Keratinocyte (primary cell): ENCODE data around the gene SRSF4. TPM values are rescaled to one million over a fixed set of nuclear protein-coding genes. Genes with fewer than 3 reads are reported as not detected.

Experiments used
- DNase-seq: peaks from one replicate; pipeline ENCODE4 v3.0.0-alpha.2; 2011; ENCODE audit warnings: low read depth, missing footprints, low spot score
- FAIRE-seq: peaks from 2 replicates; lab custom pipeline; 2011; peaks lifted over from hg19 to GRCh38; lab: Jason Lieb, UNC
- H2AFZ ChIP-seq: 2 replicates; pipeline ENCODE4 v1.6.0; 2012; ENCODE audit warnings: low read length, control low read depth, inconsistent platforms; ENCODE audit not compliant: control insufficient read depth
- H3K27ac ChIP-seq: 2 replicates; pipeline ENCODE4 v1.5.1; 2011; ENCODE audit warnings: low read length; ENCODE audit not compliant: control insufficient read depth, insufficient read depth
- H3K27me3 ChIP-seq: 3 replicates; pipeline ENCODE4 v1.6.0; 2011; ENCODE audit warnings: low read length; ENCODE audit not compliant: control insufficient read depth, insufficient read depth; ENCODE audit errors: extremely low read depth
- H3K36me3 ChIP-seq, 2 experiments: 2 replicates in 1 of 2; 3 replicates in 1 of 2; pipeline ENCODE4 v1.5.1; 2011; ENCODE audit warnings: low read length in 2 of 2, mild to moderate bottlenecking in 1 of 2; ENCODE audit not compliant: control insufficient read depth in 2 of 2, insufficient read depth in 2 of 2; ENCODE audit errors: extremely low read depth in 1 of 2
- H3K4me1 ChIP-seq: 3 replicates; pipeline ENCODE4 v1.5.1; 2011; ENCODE audit warnings: low read length; ENCODE audit not compliant: control insufficient read depth, insufficient read depth; ENCODE audit errors: extremely low read depth
- H3K4me2 ChIP-seq: 3 replicates; pipeline ENCODE4 v1.6.0; 2011; ENCODE audit warnings: low read depth, low read length; ENCODE audit not compliant: control insufficient read depth, insufficient read depth; ENCODE audit errors: extremely low read depth
- H3K4me3 ChIP-seq, 3 experiments: fragments of 200-600 bp in 1 of 3; sonication (generic) in 1 of 3; 2 replicates in 2 of 3; 3 replicates in 1 of 3; pipeline ENCODE4 v1.5.1; 2011 to 2016; ENCODE audit warnings: low read length in 3 of 3, mild to moderate bottlenecking in 3 of 3, control low read depth in 2 of 3, inconsistent platforms in 1 of 3, low read depth in 1 of 3, mixed read lengths in 1 of 3, mixed run types in 1 of 3, moderate library complexity in 1 of 3; ENCODE audit not compliant: control insufficient read depth in 2 of 3, insufficient read depth in 2 of 3; ENCODE audit errors: extremely low read depth in 1 of 3
- H3K79me2 ChIP-seq: 2 replicates; pipeline ENCODE4 v1.6.0; 2012; ENCODE audit warnings: low read length; ENCODE audit not compliant: control insufficient read depth, insufficient read depth
- H3K9ac ChIP-seq: 3 replicates; pipeline ENCODE4 v1.6.0; 2011; ENCODE audit warnings: low read length; ENCODE audit not compliant: control insufficient read depth, insufficient read depth; ENCODE audit errors: extremely low read depth
- H3K9me1 ChIP-seq: 3 replicates; pipeline ENCODE4 v1.6.0; 2011; ENCODE audit warnings: low read length; ENCODE audit not compliant: control insufficient read depth, insufficient read depth; ENCODE audit errors: extremely low read depth
- H3K9me3 ChIP-seq: 2 replicates; pipeline ENCODE4 v1.5.1; 2012; ENCODE audit warnings: low read depth, low read length; ENCODE audit not compliant: control insufficient read depth
- H4K20me1 ChIP-seq: 3 replicates; pipeline ENCODE4 v1.6.0; 2011; ENCODE audit warnings: low read length; ENCODE audit not compliant: control insufficient read depth, insufficient read depth; ENCODE audit errors: extremely low read depth
- EZH2 ChIP-seq: IDR thresholded peaks from one replicate; pipeline ENCODE4 v1.6.1; 2012; ENCODE audit warnings: inconsistent platforms, mild to moderate bottlenecking, low read length, moderate library complexity
- dilution Hi-C: fragments of 300-500 bp; cut with MboI; formaldehyde crosslinking; loops from one replicate; pipeline ENCODE4 v1.7.0; 2020; ENCODE audit warnings: low sequenced_read_pairs; ENCODE audit not compliant: extremely low pct_ligation_motif_present
- polyA plus RNA-seq, 5 experiments: library from polyadenylated mRNA; depleted of rRNA in 3 of 5; stranded (reverse) in 3 of 5; stranded (forward) in 1 of 5; unstranded in 1 of 5; fragments of >200 nt; gene quantifications; 1 replicate in 1 of 5; 2 replicates in 3 of 5; 3 replicates in 1 of 5; pipeline versions ENCODE4 v1.2.1 to v1.2.3, GENCODE V29; 2011 to 2012; ENCODE audit warnings: missing spikeins in 2 of 5, low read depth in 1 of 5, low replicate concordance in 1 of 5
- TF ChIP-seq, protein P1 (sequence below), 3 experiments: IDR thresholded peaks in 1 of 3; conservative IDR thresholded peaks in 1 of 3; optimal IDR thresholded peaks in 1 of 3; 2 replicates in 2 of 3; 3 replicates in 1 of 3; pipeline versions ENCODE3 to v1.5.1; 2011; ENCODE audit warnings: low read length in 3 of 3, mild to moderate bottlenecking in 3 of 3, moderate library complexity in 2 of 3, control low read depth in 1 of 3, inconsistent platforms in 1 of 3; ENCODE audit not compliant: insufficient read depth in 2 of 3; ENCODE audit errors: extremely low read depth in 1 of 3

The SRSF4 gene
- polyA plus RNA-seq, 1 donor (not counting 4 experiments of a cell fraction or from before 2014, with no cell fraction given) = 51.0 TPM

DNA sequence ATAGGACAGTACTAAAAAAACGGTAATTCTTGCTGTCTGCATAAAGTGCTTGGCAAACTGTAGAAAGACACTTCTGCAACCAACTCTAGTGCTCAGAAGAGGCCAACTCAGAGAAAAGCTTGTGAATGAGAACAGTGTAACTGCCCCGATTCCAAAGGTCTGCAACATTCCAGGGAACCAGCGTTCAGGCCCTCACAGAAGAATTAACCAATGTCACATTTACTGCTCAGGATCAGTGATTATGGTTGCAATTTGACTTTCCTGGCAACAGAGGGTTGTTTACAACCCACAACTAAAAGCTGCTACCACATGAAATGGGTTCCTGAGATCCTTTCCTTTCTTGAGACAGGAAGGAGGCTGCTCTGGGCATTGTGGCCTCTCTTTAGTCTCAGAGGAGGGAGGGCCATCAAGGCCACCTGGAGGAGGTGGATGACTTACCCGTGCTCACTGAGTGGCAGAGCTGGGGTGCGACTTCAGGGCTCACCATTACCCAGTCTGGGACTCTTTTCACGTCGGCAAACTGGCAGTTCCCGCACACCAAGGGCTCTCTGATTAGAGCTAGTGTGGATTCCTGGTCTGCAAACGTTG is 15.3 kb downstream of the SRSF4 start:
- no peak overlapping the region for H3K9ac ChIP-seq
- FAIRE-seq (peak; percentile 9), DNase-seq (no peak)
- H3K9me1 ChIP-seq = peaks cover 8% of the 10 kb centered on the region
- TF ChIP-seq EZH2 = no peak
- TF ChIP-seq, protein P1, sequence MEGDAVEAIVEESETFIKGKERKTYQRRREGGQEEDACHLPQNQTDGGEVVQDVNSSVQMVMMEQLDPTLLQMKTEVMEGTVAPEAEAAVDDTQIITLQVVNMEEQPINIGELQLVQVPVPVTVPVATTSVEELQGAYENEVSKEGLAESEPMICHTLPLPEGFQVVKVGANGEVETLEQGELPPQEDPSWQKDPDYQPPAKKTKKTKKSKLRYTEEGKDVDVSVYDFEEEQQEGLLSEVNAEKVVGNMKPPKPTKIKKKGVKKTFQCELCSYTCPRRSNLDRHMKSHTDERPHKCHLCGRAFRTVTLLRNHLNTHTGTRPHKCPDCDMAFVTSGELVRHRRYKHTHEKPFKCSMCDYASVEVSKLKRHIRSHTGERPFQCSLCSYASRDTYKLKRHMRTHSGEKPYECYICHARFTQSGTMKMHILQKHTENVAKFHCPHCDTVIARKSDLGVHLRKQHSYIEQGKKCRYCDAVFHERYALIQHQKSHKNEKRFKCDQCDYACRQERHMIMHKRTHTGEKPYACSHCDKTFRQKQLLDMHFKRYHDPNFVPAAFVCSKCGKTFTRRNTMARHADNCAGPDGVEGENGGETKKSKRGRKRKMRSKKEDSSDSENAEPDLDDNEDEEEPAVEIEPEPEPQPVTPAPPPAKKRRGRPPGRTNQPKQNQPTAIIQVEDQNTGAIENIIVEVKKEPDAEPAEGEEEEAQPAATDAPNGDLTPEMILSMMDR (optimal IDR thresholded peaks at IDR 0.05 in 1 of 3, IDR thresholded peaks at IDR 0.05 in 1 of 3, conservative IDR thresholded peaks at IDR 0.05 in 1 of 3; ENCODE audit: extremely low read depth in 1 of 3, insufficient read depth in 2 of 3, low read length in 3 of 3) = no peak
- dilution Hi-C loops = no loop called here
- peaks cover 16% of the 10 kb centered on the region for H4K20me1 ChIP-seq
- no peaks in the 10 kb centered on the region for H3K4me1 ChIP-seq
- H3K27ac ChIP-seq = no peak overlapping the region
- no peak overlapping the region for H3K4me2 ChIP-seq
- peaks cover 99% of the 10 kb centered on the region for H3K79me2 ChIP-seq
- H3K9me3 ChIP-seq = no peaks in the 10 kb centered on the region
- peaks cover 20 to 29% of the 10 kb centered on the region in 2 experiments for H3K36me3 ChIP-seq
- H3K4me3 ChIP-seq = no peak overlapping the region
- H3K27me3 ChIP-seq = no peaks in the 10 kb centered on the region
- H2AFZ ChIP-seq = no peak overlapping the region

DNA sequence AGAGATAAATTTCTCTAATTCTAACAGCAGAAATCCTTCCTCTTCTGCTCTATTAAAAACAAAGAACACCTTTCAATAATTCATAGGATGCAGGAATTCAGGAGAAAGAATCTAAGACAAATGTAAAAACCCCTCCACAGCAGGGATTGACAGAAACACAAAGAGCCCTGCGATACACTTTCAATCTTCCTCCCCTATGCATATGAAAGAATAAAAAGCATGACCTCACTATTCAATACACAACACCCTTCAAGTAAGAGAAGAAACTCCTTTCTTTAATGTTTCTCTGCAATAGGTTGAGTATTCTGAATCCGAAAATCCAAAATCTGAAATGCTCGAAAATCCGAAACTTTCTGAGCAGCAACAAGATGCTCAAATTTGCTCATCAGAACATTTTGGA is 17.1 kb downstream of the SRSF4 start:
- Histone ChIP-seq H3K36me3 (peaks cover 26 to 35% of the 10 kb centered on the region in 2 experiments), H3K27ac (no peak overlapping the region), H4K20me1 (peaks cover 4% of the 10 kb centered on the region)

More for the DNA sequence above, 17.1 kb downstream of the SRSF4 start:
- peaks cover 95% of the 10 kb centered on the region for H3K79me2 ChIP-seq
- FAIRE-seq = no peak
- H3K4me3 ChIP-seq = no peak overlapping the region
- H3K9me1 ChIP-seq = peaks cover 4% of the 10 kb centered on the region
- H3K4me1 ChIP-seq = no peaks in the 10 kb centered on the region
- H3K9ac ChIP-seq = no peak overlapping the region
- H2AFZ ChIP-seq = no peak overlapping the region
- dilution Hi-C loops = no loop called here
- no peaks in the 10 kb centered on the region for H3K27me3 ChIP-seq
- DNase-seq = no peak
- H3K4me2 ChIP-seq = no peak overlapping the region
- TF ChIP-seq, protein P1 (optimal IDR thresholded peaks at IDR 0.05 in 1 of 3, IDR thresholded peaks at IDR 0.05 in 1 of 3, conservative IDR thresholded peaks at IDR 0.05 in 1 of 3; ENCODE audit: extremely low read depth in 1 of 3, insufficient read depth in 2 of 3, low read length in 3 of 3) = no peak
- TF ChIP-seq EZH2 = no peak
- no peaks in the 10 kb centered on the region for H3K9me3 ChIP-seq
